Fibroblast of pulmonary artery (primary cell): ENCODE results near the gene FAM47E.

ENCODE experiments used
- DNase-seq: peaks from one replicate; pipeline ENCODE4 v3.0.0-alpha.2; 2010; ENCODE audit warnings: low read depth
- H3K4me3 ChIP-seq: replicated peaks from 2 replicates; pipeline ENCODE4 v1.5.1; 2011; ENCODE audit warnings: low read depth, mild to moderate bottlenecking, control low read depth, low read length, moderate library complexity
- TF ChIP-seq, protein P1 (sequence below): IDR thresholded peaks from 2 replicates; pipeline ENCODE4 v1.5.1; 2011; ENCODE audit warnings: mild to moderate bottlenecking, control low read depth, low read length, inconsistent platforms; ENCODE audit errors: missing control alignments

FAM47E gene

DNA sequence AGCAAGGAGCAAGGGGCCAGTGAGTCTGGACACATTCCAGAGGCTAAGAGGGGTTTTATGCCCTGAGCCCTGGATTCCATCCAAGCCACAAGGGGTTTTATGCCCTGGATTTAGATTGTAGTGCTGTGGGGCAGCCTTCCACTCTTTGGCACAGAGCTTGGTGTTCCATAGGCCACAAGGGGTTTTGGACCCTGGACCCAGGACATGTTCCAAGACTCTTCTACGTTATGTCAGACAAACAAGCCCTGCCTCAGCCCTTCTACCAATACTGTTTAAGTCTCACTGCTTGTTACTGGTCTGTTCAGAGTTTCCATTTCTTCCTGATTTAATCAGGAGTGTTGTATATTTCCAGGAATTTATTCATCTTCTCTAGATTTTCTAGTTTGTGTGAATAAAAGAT lies 25.1 kb upstream of the FAM47E start:
- no peak for DNase-seq
- no peak overlapping the region for H3K4me3 ChIP-seq
- TF ChIP-seq, protein P1, sequence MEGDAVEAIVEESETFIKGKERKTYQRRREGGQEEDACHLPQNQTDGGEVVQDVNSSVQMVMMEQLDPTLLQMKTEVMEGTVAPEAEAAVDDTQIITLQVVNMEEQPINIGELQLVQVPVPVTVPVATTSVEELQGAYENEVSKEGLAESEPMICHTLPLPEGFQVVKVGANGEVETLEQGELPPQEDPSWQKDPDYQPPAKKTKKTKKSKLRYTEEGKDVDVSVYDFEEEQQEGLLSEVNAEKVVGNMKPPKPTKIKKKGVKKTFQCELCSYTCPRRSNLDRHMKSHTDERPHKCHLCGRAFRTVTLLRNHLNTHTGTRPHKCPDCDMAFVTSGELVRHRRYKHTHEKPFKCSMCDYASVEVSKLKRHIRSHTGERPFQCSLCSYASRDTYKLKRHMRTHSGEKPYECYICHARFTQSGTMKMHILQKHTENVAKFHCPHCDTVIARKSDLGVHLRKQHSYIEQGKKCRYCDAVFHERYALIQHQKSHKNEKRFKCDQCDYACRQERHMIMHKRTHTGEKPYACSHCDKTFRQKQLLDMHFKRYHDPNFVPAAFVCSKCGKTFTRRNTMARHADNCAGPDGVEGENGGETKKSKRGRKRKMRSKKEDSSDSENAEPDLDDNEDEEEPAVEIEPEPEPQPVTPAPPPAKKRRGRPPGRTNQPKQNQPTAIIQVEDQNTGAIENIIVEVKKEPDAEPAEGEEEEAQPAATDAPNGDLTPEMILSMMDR = no peak

DNA sequence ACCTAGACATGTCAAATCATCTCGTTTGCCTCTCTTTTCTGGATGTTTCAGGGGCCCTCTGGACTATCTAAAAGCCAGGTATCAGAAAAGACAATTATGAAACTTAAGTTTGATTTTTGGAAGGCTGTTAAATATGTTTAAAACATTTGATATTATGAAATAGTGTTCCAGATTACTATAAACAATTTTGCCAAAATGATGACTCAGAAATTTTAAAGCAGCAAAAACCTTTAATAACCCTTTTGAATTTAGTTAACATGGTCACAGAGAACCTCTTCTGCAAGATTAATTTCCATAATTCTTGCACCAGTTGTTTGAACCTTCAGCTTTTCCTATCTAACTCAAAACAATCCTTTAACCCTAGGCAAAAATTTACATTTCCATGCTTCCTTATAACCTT lies 18.8 kb upstream of the FAM47E start:
- DNase-seq = no peak
- H3K4me3 ChIP-seq = no peak overlapping the region
- TF ChIP-seq, protein P1 = no peak

DNA sequence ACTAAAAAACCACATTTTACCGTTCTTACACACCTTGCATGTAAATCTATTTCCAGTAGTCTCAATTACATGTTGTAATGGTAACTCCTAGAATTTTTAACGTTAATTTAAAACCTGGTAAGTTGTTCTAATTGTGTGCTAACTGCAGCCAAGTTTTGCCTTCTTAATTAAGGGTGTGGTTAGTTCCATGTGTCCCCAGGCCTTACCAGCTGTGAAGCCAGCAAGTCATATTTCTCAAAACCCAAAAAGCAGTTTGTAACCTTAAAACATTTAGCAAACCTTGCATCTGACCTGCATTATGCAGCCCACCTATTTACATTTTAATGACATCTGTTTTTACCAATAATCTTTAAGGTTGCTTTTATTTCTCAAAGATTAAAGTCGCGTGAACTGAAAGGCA lies 18.4 kb upstream of the FAM47E start:
- no peak overlapping the region for H3K4me3 ChIP-seq
- TF ChIP-seq, protein P1 = no peak
- no peak for DNase-seq

DNA sequence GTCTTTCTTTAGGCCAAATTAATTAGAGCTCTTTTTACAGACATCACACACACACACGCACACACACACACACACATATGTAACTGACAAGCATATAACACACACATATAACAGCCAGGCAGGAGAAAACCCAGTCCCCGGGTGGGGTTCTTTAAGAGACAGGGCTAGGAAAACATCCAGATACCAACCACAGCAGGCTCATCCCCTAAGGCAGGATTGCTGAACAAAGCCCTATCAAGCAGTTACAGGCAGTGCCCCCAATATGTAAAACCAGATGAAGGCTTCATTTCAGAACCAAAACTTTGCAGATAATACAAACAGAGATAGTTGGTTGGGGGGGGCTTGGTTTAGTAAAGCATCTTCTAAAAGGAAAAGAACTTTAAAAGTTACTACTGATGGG lies 18.0 kb upstream of the FAM47E start:
- H3K4me3 ChIP-seq = no peak overlapping the region
- DNase-seq = no peak
- TF ChIP-seq, protein P1 = no peak

DNA sequence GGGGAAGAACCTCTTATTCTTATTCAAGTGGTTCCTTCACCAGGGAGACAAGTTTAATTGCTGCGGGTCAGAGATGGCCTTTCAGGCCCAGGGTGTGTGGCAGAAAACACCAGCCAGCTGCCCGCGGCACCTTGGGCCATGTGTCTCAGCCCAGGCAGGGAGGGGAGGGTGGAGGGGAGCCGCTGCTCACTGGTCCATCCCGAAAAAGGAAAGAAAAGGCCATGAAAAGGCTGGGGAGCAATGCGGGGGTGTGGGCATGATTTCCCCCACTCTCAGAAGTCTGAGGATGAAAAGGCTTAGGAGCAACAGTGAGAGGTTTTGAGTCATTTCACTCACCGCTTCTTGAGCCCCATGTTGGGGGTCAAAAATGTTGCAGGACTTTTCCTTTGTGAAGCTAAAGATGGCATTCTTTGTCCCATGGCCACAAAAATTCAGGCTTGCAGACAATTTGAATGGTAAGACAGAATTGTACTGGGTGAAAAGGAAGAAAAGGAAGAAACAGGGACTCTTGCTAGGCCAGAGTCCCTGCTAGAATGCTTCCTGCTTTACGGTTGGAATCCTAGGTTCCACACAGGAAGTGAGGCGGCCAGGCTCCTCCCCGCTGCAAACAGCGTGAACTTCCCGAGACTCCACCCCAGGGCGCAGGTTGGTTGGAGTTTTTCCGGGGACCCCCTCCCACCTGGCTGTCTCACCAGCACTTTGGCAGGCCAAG lies 17.4 kb upstream of the FAM47E start:
- no peak for DNase-seq
- TF ChIP-seq, protein P1 = no peak
- no peak overlapping the region for H3K4me3 ChIP-seq

DNA sequence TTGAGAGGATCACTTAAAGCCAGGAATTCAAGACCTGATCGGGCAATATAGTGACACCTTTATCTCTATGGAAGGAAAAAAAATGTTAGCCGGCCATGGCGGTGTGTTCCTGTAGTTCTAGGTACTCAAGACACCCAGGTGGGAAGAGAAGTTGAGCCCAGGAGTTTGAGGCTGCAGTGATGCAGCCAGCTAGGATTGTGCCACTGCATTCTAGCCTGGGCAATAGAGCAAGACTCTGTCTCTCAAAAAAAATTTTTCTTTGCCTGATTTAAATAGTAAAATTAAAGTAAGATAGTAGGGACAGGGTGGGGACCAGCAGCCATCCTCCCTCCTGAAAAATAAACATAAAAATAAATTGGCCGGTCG lies 16.9 kb upstream of the FAM47E start:
- TF ChIP-seq, protein P1 = no peak
- no peak for DNase-seq
- H3K4me3 ChIP-seq = no peak overlapping the region

DNA sequence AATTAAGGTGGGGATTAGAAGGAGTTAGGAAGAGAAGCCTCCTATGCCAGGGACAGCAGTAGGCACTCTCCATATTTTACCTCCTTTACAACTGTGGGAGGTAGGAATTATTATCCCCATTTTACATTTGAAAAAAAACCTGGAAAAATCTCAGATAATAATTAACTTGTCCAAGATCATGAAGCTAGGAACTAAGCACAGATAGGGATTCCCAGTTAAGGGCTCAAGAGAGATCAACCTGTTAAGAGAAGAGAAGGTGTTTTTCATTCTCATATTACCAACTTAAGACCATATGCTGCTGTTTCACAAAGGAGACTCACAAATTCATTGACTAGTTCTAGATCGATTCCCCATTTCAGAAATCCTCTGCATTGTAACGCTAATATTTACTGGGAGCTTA lies 16.1 kb upstream of the FAM47E start:
- DNase-seq = no peak

More for the DNA sequence above, 16.1 kb upstream of the FAM47E start:
- TF ChIP-seq, protein P1 = no peak
- H3K4me3 ChIP-seq = no peak overlapping the region
